HG02970 (cell line): Measurements from ENCODE around the gene MTUS2.
"Not testable (repeated sequence)": the region's sequence is repeated elsewhere in the genome, so short reads cannot be mapped to it uniquely, and the experiment has no call there.

Source experiments
- ATAC-seq: cut with Tn5 transposase; IDR thresholded peaks from one replicate; pipeline ENCODE4 v1.9.1; 2021; ENCODE audit warnings: mild to moderate bottlenecking, moderate library complexity, moderate number of reproducible peaks; ENCODE audit not compliant: unreplicated experiment, low FRiP score

The MTUS2 gene

DNA sequence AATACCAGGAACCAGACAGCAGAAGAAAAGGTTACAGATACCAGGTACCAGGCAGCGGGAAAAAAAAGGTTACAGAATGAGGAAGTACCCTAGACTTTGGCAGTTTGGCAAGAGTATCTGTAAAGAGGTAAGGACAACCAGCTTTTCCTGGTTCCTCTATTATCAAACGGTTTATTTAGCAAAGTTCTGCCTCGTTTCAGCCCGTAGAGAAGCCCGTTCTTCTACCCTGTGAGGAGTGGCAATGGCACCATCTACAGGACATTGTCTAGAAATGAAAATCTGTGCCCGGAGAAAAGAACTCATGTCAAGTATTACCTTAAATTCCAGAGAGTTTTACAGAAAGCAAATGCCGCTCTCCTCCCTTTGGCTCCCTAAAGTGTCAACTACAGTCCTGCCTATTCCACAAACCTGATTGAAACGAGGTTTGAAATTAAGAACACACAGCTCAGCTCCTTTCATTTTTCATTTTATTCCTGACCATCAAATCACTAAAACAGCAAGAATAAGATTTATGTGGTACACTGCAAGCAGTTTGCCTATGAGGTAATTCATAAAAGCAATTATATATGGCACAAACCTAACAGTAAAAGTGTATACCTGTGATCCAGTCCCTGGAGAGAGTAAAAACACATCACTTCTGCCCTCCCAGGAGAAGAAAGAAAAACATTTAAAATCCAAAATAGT lies 549.1 kb downstream of the MTUS2 start:
- ATAC-seq: no peak

DNA sequence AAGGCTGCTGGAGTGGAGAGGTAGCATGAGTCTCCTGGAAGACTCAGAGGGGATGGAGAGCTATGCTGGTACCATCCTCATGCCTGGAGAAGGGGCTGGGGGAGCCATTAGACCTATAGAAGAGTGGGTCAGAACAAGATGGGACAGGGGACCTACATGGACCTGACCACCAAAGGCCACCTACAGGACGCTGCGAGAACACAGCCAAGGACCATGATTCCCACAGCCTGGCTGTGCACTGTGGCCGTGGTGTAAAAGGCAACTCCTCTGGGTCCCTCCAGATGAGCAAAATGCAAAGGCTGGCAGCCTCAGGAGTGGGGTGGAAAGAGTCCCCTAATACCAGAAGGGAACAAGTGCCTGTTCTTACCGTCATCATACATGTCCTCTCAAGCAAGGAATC lies 559.1 kb downstream of the MTUS2 start:
- ATAC-seq: no peak

DNA sequence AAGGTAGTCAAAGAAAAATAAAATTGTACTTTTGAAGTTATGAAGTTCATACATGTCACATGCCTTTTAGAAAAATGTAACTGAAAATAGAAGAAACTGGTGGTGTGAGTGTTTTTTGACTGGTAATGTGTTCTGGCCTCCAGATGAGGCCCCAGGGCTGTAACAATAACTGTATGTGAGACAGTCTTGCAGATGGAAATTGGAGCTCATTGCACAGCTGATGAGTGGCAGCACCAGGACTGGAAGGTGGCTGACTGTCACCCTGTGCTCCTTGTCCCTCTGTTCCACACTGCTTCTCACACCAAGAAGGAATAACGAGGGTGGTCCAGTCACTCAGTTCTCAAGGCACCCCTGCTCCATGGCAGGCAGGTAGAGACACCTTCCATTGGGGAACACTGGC lies 559.7 kb downstream of the MTUS2 start:
- no peak for ATAC-seq

DNA sequence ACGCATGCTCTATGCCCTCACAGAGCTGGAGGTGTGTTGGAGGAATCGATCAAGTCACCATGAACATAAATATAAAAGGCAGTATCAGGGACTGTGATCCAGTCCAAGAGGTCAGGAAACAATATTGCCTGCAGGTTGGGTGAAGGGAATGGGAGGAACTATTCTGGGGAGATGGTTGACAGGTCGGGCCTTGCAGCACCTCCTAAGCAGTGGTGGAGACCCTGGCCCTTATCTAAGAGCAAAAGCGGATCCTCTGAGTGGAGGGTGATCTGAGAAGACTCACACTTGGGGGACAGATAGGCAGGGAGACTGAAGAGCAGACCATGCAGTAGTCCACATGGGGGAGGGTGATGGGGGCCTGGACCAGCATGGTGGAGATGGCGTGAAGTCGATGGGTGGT lies 561.9 kb downstream of the MTUS2 start:
- no peak for ATAC-seq

DNA sequence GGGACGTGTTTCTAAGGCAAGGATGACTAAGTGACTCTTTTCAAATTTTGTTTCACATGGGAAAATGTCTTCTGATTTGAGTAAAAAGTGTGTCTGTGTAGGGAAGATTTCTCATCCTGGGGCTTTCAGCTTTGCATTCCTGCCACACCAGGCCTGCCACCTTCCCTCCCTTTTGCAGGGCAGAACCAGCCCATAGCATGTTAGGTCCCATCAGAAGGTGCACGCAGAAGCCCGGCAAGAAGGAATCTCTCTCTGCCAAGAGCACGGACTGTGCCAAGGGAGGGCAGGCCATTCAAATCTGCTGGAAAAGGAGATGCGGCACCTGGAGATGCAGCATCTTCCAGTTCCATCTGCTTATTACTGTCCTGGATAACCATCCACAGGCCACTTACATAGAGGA lies 563.3 kb downstream of the MTUS2 start:
- ATAC-seq: no peak

DNA sequence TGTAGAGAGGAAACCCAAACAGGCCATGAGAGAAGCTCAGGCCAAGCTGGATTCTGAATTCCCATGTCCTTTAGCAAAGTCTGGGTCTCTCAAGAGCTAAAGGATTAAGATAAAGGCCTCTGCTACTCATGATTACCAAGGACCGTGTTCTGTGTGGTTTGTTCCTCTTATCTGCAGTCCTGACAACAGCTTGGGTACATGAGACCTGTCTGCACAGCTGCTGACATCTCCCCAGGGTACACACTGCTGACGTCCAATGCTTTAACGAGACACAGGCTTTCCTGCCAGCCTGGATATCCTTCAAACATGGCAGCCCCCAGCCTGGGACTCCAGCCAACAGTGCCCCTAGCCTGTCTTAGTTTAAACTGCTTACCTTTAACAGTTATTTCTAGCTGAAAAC lies 564.3 kb downstream of the MTUS2 start:
- no peak for ATAC-seq

DNA sequence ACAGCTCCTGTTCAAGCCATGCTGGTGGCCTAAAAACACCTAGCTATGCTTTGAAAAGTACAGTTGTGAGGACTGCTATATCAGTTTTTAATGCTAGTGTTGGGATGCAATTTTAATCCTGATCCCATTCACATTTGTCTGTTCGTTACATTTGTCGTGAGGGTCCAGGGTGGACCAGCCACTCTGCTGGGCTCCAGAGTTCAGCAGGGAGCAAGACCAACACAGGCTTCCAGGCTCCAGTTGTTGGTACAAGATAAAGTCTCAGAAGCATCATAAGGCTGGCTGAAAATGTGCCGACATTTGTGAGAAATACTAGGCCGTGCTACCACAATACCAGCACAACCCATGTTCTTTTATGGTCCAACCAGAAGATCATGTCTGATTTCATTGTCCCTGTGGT lies 564.7 kb downstream of the MTUS2 start:
- ATAC-seq: no peak

DNA sequence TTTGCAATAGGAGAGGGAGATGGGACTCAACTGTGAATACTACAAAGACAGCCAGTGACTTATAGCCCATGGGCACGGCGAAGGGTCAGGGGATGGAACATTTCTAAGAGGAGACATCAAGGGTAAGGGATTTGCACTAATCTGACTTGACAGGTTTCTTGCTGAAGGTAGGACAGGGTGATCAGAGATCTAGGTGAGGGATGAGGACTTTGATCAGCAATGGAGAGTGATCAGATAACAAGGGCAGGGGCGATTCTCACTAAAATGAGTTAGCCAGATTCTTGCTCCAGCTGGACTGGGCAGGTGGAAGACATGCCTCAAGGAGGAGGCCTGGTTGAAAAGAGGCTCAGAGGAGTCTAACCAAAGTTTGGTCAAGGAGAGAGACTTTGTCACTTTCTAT lies 566.1 kb downstream of the MTUS2 start:
- no peak for ATAC-seq

DNA sequence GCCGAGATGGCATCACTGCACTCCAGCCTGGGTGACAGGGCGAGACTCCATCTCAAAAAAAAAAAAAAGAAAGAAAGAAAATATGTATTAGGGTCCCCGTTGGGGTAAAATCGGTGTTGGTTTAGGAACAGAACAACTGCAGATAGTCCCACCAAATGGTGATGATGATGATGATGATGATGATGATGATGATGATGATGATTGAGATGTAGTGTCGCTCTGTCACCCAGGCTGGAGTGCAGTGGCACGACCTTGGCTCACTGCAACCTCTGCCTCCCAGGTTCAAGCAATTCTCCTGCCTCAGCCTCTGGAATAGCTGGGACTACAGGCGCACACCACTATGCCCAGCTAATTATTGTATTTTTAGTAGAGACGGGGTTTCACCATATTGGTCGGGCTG lies 570.5 kb downstream of the MTUS2 start:
- not testable (repeated sequence) for ATAC-seq

DNA sequence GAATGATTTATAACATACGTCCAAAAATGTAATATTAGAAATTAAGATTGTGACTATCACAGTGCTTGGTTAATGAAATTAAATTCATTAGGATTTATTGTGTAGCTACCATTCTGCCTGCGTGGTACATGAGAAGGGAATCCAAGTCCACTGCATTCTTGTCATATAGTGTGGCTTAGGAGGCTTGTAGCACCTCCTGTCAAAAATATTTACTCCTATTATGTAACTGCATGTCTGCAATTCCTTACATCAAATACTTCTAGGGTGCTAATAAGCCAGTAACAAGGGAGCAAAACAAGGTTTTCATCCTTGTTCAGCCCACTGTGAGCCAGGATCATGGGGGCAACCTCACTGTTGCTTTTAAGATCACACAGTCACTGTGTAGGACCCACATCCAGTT lies 576.3 kb downstream of the MTUS2 start:
- no peak for ATAC-seq

DNA sequence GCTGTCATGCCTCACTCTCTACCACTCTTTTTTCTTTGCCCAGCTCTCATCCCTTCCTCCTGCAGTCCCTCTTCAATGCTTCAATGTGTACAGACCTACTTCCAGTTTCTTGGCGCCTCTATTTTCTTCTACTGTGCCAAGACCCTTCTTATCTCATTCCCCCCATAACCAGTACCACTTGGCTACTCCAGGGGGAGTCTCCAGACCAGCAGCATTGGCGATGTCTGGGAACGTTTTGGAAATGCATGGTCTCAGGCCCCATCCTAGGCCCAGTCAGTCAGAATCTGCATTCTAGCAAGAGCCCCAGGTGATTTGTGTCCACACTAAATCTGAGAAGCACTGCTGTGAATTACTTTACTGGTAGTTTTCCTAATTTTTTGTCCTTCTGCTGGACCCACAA lies 577.1 kb downstream of the MTUS2 start:
- no peak for ATAC-seq

DNA sequence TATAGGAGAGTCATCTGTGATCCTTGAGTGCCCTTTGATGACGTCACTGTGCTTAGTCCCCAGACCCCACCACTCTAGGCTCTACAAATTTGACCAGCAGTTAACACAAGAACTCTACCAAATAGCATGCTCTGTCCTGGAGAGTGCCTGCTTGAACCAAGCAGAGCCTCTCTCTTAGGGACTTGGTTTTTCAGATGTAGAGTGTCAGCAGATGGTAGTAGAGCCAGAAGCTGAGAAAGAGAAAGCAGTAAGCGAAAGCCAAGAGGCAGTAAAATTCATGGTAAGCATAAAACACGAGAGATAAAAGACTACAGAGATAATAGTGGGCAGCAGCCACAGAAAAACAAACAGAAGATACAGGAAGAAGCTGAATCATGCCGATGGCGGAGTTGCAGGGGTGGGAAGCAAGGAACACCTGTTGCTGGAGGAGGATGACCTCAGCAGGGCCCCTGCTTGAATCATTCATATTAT lies 582.1 kb downstream of the MTUS2 start:
- no peak for ATAC-seq

DNA sequence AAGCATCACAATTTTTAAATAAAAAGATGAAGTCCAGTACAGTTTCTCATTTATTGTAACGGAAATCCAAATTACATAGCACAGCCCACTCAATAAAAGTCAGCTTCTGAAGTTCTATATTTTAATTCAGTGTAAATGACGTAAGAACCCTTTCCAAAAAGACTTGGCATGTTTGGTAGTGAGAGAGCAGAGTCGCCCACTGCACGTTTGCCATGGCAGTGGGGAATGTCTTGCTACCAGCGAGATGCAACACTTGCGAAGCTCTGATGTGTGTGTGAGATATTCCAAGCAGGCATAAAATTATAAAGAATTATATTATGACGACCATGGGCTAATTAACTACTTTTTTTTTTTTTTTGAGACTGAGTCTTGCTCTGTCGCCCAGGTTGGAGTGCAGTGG lies 585.3 kb downstream of the MTUS2 start:
- ATAC-seq: no peak

DNA sequence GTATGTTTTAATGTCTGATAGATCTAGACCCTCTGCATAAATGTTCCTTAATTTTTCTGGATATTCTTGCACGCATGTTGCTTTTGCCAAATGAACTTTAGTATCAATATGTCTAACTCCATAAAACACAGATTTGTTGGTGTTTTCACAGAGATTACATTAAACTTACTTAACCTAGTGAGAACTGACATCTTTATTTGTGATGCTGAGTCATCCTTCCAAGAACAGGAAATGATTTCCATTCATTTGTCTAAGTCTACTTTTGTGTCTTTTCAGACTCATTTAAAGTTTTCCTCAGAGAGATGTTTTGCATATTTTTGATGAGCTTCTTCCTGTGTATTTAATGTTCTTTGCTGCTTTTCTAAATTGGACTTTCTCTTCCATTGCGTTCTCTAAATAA lies 591.3 kb downstream of the MTUS2 start:
- no peak for ATAC-seq

DNA sequence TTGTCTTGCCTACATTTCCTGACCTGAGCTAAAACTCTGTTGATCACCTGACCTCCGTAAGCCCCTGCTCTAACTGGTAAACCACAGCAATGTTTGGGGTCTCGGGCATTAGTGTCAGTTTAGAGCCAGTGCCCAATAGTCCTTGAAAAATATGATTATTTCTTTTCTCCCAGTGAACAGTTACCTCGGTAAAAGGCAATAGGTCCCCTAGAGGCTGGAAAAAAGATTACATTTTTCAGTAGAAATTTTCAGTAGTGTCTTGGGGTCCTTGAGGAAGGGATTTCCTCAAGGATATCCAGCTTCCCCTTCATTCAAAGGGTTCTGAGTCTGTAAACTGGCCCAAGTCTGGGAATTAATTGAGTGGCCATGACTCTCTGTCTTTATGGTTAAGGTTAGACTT lies 597.9 kb downstream of the MTUS2 start:
- no peak for ATAC-seq

DNA sequence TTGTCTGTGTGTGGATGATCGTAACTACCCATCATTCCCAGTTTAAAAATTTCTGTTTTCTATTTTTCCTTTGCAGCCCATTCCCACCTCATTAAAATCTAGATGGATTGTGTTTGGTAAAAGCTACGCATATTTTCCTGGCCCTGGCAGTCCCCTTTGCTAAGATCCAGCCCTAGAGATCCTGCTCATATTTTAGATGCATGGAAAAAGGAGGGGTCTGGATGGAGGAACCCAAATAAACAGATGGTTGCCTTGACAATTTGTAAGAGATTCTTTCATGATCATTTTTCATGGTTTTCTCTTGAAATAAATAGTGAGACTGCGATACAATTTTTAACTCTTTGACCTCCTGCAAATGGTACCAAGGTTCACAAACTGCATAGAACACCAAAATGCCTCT lies 601.0 kb downstream of the MTUS2 start:
- ATAC-seq: no peak

DNA sequence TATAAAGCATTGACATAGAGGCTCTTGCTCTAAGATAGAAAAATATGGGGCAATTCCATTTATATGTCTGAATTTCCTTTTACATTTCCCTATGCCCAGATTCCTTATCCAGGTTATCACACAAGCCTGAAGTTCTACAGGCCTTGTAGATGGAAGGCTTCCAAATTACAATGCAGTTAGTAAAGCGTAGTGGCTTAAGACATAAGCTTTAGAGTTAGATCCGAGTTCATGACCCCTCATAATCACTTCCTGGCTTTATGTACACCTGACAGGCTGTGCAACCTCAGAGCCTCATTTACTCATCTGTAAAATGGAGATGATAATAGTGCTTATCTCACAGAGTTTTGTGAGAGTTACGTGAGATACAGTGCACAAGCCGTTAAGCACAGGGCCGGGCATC lies 601.9 kb downstream of the MTUS2 start:
- ATAC-seq: no peak

DNA sequence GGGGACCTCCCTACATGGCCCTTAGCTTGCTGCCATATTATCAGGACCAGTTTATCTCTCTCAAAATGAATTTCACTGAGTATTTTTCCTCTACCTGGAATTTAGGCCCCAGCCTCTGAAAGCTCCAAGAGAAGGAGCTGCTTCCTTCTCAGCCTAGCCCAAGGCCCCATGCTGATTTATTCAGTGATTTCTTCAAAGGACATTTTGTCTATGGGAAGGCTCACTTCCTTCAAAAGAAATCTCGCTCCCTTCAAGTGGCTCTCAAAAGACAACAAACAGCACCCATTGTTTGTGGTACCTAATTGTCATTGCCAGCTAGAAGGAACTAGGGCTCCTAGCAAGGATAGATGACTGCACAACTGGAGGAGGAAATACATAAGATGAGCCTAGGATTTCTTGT lies 602.9 kb downstream of the MTUS2 start:
- ATAC-seq: no peak

DNA sequence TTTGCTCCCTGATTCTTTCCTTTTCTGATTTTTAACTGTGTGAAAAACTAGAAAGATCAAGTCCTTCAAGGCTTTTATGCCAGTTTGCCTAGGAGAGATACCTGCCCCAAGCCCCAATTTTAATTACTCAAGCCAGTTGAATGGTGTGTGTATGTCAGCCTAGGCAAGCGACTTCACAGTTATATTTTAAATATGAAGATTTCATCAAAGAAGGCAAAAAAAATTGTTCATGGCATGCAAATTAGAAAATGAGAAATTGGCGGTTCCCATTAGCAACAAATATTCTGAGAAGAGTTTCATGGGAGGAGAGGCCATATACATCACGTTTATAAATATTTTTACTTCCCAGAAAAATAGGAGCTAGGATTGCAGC lies 607.8 kb downstream of the MTUS2 start:
- ATAC-seq: no peak

DNA sequence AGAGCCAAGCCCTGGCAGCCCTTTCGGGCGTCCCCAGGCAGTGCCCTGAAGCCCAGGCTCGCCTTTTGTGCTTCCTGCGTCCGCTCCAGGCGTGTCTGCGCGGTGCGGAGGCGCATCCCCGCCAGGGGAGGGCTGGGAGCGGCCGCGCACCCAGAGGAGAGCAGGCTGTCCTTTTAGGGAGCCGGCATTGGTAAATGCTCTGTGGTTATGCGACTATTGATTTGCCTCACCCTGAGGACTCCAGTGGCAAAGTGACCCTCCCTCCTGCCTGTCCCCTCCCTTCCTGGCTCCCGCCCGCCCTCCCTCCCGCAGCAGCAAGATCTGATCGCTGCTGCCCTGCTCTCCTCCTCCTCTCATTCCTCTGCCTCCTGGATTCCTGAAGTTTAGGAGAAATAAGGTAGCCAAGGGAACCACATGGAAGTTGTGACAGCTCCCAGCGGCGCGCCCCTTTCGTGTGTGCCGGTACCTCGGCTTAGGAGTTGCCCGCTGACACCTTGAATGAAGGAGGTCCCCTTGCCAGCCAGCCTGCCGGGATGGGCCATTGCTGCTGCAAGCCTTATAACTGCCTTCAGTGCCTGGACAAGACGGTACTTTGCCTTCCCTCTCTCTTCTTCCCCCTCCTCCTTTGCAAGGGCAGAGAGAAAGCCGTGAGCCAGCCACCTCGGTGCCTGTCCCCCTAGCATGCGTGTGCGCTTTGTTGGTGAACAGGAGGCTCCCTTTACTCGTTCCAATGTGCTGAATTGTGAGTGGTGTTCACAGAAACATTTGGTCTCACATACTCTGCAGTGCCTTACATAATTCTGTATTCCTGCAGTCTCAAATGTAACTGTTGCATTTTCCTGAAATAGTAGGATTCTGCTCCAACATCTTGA lies 608.4 kb downstream of the MTUS2 start:
- no peak for ATAC-seq

DNA sequence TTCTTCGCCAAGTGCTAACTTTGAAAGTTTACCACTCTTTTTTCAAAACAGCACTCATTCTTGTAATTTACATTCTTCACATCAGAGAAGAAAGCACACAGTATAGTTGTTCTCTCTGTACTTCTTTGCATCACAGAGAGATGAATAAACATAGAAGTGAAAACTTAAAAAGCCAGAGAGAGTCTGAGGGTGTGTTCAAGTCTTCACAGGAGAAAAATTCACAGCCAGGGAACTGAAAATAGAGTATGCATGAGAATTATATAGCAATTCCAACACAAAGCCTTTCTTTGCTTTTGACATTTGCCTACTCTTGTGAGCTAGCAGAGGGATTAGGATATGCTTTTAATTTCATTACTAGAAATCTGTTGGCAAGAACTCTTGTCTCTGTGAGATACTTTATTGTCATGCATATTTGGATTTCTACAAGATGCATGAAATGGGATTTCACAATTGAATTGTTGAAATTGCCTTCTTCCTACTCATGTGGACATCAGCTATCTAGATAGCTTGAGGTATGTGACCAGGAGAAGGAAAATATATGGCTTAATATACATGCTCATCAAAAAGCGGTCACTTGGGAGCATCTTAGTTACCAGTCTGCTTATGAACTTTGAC lies 609.3 kb downstream of the MTUS2 start:
- ATAC-seq: no peak
